ENCODE data around the gene ASXL1. TPM values are rescaled to one million over a fixed set of nuclear protein-coding genes. Genes with fewer than 3 reads are reported as not detected.

ASXL1 gene
- polyA plus RNA-seq, 2 of the 4 experiments (the other 2 are of a cell fraction) = 35.7 to 36.0 TPM

DNA sequence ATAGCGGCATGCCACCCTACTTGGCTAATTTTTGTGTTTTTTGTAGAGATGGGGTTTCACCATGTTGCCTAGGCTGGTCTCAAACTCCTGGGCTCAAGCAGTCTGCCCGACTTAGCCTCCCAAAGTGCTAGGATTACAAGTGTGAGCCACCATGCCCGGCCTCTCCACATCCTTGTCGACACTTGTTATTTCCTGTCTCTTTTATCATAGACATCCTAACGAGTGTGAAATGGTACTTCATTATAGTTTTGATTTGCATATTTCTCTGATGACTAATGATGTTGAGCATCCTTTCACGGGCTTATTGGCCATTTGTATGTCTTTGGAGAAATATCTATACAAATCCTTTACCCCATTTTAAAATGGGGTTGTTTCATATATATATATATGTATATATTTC, 39.0 kb upstream of the ASXL1 start:
- ATAC-seq (no peak), FAIRE-seq (no peak)

DNA sequence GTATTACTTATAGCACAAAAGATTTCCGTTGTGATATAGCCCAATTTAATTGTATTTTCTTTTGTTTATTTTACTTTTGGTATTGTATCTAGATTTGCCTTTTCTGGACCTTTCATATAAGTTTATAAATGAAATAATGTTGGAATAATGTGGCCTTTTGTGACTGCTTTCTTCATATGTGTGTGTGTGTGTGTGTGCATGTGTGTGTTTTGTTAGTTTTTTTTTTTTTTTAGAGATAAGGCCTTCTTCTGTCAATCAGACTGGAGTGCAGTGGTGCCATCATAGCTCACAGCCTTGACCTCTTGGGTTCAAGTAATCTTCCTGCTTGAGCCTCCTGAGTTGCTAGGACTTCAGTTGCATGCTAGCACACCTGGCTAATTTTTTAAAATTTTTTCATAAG, 37.8 kb upstream of the ASXL1 start:
- ATAC-seq = no peak
- H3K27ac ChIP-seq = no peak overlapping the region
- FAIRE-seq = no peak
- no peak overlapping the region for H3K4me2 ChIP-seq
- H3K9me3 ChIP-seq = no peaks in the 10 kb centered on the region
- TF ChIP-seq RARB (CRISPR knock-in tag; IDR thresholded peaks at IDR 0.05) = no peak
- no peak for TF ChIP-seq BHLHE40 (IDR thresholded peaks at IDR 0.05; ENCODE audit: low read depth, low read length)
- TF ChIP-seq MAZ (IDR thresholded peaks at IDR 0.05; ENCODE audit: borderline replicate concordance, low read depth, low read length) = no peak
- no peak for TF ChIP-seq CBX2 (IDR thresholded peaks at IDR 0.05; ENCODE audit: borderline replicate concordance, low read depth)
- TF ChIP-seq HOXA7 (CRISPR knock-in tag; IDR thresholded peaks at IDR 0.05) = no peak
- TF ChIP-seq, protein P1, sequence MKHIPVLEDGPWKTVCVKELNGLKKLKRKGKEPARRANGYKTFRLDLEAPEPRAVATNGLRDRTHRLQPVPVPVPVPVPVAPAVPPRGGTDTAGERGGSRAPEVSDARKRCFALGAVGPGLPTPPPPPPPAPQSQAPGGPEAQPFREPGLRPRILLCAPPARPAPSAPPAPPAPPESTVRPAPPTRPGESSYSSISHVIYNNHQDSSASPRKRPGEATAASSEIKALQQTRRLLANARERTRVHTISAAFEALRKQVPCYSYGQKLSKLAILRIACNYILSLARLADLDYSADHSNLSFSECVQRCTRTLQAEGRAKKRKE (CRISPR knock-in tag; IDR thresholded peaks at IDR 0.05; ENCODE audit: low read depth) = no peak
- no peak for TF ChIP-seq MYC (IDR thresholded peaks at IDR 0.05; ENCODE audit: borderline replicate concordance, low read length)
- H3K4me1 ChIP-seq = peaks cover 6% of the 10 kb centered on the region; the same call in 1 of the 3 replicates
- no peak overlapping the region for H3K4me3 ChIP-seq
- POLR2A ChIA-PET = no interaction called here
- 92% methylated on average over 1 of the region's 1 CpG for WGBS (ENCODE audit: missing lambda C conversion rate)
- CTCF ChIA-PET = no interaction called here
- no peak for DNase-seq (ENCODE audit: low read depth in 1 of 2, low spot score in 1 of 2)

More for the DNA sequence above, 39.0 kb upstream of the ASXL1 start:
- TF ChIP-seq, protein P2, sequence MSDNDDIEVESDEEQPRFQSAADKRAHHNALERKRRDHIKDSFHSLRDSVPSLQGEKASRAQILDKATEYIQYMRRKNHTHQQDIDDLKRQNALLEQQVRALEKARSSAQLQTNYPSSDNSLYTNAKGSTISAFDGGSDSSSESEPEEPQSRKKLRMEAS (IDR thresholded peaks at IDR 0.05) = no peak
- TF ChIP-seq, protein P3, sequence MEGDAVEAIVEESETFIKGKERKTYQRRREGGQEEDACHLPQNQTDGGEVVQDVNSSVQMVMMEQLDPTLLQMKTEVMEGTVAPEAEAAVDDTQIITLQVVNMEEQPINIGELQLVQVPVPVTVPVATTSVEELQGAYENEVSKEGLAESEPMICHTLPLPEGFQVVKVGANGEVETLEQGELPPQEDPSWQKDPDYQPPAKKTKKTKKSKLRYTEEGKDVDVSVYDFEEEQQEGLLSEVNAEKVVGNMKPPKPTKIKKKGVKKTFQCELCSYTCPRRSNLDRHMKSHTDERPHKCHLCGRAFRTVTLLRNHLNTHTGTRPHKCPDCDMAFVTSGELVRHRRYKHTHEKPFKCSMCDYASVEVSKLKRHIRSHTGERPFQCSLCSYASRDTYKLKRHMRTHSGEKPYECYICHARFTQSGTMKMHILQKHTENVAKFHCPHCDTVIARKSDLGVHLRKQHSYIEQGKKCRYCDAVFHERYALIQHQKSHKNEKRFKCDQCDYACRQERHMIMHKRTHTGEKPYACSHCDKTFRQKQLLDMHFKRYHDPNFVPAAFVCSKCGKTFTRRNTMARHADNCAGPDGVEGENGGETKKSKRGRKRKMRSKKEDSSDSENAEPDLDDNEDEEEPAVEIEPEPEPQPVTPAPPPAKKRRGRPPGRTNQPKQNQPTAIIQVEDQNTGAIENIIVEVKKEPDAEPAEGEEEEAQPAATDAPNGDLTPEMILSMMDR (IDR thresholded peaks at IDR 0.05) = no peak
- DNase-seq (ENCODE audit: low read depth in 1 of 2, low spot score in 1 of 2) = no peak
- Histone ChIP-seq H3K4me2 (no peak overlapping the region), H3K9me3 (no peaks in the 10 kb centered on the region), H3K27ac (no peak overlapping the region), H3K4me3 (no peak overlapping the region), H3K4me1 (0 out of 3 replicates have a peak, but pooled peaks cover 4% of the 10 kb centered on the region)
- ChIA-PET CTCF (no interaction called here), POLR2A (no interaction called here)
- 88% methylated on average over 6 of the region's 6 CpGs for WGBS (ENCODE audit: missing lambda C conversion rate)

DNA sequence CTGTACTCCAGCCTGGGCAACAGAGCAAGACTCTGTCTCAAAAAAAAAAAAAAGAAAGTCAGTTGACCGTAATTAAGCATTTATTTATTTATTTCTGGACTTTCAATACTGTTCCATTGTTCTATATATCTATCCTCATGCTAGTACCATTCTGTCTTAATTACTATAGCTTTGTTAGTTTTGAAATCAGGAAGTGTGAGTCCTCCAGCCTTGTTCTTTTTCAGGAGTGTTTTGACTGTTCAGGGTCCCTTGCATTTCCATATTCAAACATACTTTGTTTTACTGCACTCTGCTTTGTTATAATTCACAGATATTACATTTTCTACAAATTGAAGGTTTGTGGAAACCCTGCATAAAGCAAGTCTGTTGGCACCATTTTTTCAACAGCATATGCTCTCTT, 36.7 kb upstream of the ASXL1 start:
- H3K4me1 ChIP-seq = peaks cover 16% of the 10 kb centered on the region
- ATAC-seq = no peak
- DNase-seq (ENCODE audit: low read depth in 1 of 2, low spot score in 1 of 2) = no peak
- WGBS (ENCODE audit: missing lambda C conversion rate) = 98% methylated on average over 1 of the region's 1 CpG
- H3K9me3 ChIP-seq = no peaks in the 10 kb centered on the region
- CTCF ChIA-PET = interaction anchor here (0.7 kb wide), 1 partner anchor 13 kb away, joined by 3 read pairs; no protein-coding TSS in a partner anchor
- no peak overlapping the region for H3K27ac ChIP-seq
- no peak for FAIRE-seq
- H3K4me2 ChIP-seq = no peak overlapping the region
- POLR2A ChIA-PET = no interaction called here
- H3K4me3 ChIP-seq = no peak overlapping the region
- TF ChIP-seq GATA3 (IDR thresholded peaks at IDR 0.05; ENCODE audit: borderline replicate concordance) (no peak), MAFK (IDR thresholded peaks at IDR 0.05; ENCODE audit: partially characterized antibody) (no peak), HDAC2 (IDR thresholded peaks at IDR 0.05) (no peak), SREBF2 (IDR thresholded peaks at IDR 0.05) (no peak), PHF8 (IDR thresholded peaks at IDR 0.05; ENCODE audit: borderline replicate concordance, low read depth) (no peak), TP53 (CRISPR knock-in tag; IDR thresholded peaks at IDR 0.05) (no peak), JUNB (IDR thresholded peaks at IDR 0.05) (no peak), CBX8 (IDR thresholded peaks at IDR 0.05) (no peak), RARB (CRISPR knock-in tag; IDR thresholded peaks at IDR 0.05) (no peak)
- TF ChIP-seq, protein P4, sequence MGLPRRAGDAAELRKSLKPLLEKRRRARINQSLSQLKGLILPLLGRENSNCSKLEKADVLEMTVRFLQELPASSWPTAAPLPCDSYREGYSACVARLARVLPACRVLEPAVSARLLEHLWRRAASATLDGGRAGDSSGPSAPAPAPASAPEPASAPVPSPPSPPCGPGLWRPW (IDR thresholded peaks at IDR 0.05) = no peak
- TF ChIP-seq, protein P5, sequence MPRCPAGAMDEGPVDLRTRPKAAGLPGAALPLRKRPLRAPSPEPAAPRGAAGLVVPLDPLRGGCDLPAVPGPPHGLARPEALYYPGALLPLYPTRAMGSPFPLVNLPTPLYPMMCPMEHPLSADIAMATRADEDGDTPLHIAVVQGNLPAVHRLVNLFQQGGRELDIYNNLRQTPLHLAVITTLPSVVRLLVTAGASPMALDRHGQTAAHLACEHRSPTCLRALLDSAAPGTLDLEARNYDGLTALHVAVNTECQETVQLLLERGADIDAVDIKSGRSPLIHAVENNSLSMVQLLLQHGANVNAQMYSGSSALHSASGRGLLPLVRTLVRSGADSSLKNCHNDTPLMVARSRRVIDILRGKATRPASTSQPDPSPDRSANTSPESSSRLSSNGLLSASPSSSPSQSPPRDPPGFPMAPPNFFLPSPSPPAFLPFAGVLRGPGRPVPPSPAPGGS (IDR thresholded peaks at IDR 0.05) = no peak
- TF ChIP-seq, protein P1 (CRISPR knock-in tag; IDR thresholded peaks at IDR 0.05; ENCODE audit: low read depth) = no peak
- TF ChIP-seq, protein P6, sequence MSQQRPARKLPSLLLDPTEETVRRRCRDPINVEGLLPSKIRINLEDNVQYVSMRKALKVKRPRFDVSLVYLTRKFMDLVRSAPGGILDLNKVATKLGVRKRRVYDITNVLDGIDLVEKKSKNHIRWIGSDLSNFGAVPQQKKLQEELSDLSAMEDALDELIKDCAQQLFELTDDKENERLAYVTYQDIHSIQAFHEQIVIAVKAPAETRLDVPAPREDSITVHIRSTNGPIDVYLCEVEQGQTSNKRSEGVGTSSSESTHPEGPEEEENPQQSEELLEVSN (IDR thresholded peaks at IDR 0.05; ENCODE audit: borderline replicate concordance, low read depth) = no peak
- TF ChIP-seq, protein P7, sequence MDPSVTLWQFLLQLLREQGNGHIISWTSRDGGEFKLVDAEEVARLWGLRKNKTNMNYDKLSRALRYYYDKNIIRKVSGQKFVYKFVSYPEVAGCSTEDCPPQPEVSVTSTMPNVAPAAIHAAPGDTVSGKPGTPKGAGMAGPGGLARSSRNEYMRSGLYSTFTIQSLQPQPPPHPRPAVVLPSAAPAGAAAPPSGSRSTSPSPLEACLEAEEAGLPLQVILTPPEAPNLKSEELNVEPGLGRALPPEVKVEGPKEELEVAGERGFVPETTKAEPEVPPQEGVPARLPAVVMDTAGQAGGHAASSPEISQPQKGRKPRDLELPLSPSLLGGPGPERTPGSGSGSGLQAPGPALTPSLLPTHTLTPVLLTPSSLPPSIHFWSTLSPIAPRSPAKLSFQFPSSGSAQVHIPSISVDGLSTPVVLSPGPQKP (IDR thresholded peaks at IDR 0.05; ENCODE audit: low read depth, low read length) = no peak
- TF ChIP-seq, protein P8, sequence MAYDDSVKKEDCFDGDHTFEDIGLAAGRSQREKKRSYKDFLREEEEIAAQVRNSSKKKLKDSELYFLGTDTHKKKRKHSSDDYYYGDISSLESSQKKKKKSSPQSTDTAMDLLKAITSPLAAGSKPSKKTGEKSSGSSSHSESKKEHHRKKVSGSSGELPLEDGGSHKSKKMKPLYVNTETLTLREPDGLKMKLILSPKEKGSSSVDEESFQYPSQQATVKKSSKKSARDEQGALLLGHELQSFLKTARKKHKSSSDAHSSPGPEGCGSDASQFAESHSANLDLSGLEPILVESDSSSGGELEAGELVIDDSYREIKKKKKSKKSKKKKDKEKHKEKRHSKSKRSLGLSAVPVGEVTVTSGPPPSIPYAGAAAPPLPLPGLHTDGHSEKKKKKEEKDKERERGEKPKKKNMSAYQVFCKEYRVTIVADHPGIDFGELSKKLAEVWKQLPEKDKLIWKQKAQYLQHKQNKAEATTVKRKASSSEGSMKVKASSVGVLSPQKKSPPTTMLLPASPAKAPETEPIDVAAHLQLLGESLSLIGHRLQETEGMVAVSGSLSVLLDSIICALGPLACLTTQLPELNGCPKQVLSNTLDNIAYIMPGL (CRISPR knock-in tag; IDR thresholded peaks at IDR 0.05; ENCODE audit: borderline replicate concordance) = no peak
- TF ChIP-seq, protein P3 (IDR thresholded peaks at IDR 0.05) = no peak
